Hepatic stellate cell (primary cell): ENCODE measurements around the gene KNSTRN.
A peak's percentile ranks its signal among the peaks of the same experiment; 100 is the strongest.

Source experiments
- DNase-seq: peaks from one replicate; pipeline ENCODE4 v3.0.0; 2011; ENCODE audit warnings: low spot score

The KNSTRN gene

DNA sequence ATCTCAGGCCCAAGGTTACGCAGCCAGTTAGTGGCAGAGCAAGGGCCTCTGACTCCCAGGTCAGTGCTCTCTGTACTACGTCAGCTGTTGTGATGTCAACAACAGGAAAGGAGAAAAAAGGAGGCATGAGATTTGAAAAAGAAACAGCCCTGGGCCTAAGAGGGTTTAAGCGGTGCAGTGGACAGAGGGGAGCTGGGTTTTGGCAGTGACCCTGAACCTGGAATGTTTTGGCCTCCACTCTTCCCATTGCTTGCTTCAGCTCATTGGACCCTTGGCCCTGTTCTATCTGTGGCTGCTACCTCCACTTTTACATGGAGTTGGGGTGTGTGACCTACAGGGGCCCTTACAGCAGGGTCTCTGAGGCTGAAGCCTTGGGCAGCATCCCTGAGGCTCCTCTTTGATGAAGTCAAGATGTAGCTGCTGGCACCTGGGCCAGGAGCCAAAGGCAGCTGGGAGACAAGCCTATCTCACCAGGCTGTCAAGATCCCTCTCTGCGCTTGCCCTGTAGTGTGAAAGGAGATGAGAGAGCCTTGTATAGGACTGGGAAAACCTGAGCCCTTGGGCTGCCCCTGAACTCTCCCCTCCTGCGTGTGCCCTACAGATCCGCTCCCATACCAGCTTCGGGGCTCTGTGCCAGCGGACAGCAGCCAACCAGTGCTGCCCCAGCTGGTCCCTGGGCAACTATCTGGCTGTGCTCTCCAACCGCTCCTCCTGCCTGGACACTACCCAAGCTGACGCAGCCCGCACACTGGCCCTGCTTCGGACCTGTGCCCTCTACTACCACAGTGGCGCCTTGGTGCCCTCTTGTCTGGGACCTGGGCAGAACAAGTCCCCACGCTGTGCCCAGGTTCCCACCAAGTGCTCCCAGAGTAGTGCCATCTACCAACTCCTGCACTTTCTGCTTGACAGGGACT lies 15.8 kb upstream of the KNSTRN start:
- no peak for DNase-seq

DNA sequence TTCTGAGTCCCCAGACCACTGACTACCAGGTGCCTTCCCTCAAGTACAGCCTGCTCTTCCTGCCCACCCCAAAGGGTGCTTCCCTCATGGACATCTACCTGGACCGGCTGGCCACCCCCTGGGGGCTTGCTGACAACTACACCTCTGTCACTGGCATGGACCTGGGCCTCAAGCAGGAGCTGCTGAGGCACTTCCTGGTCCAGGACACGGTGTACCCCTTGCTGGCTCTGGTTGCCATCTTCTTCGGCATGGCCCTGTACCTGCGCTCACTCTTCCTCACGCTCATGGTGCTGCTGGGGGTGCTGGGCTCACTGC lies 15.2 kb upstream of the KNSTRN start:
- DNase-seq, result no peak

DNA sequence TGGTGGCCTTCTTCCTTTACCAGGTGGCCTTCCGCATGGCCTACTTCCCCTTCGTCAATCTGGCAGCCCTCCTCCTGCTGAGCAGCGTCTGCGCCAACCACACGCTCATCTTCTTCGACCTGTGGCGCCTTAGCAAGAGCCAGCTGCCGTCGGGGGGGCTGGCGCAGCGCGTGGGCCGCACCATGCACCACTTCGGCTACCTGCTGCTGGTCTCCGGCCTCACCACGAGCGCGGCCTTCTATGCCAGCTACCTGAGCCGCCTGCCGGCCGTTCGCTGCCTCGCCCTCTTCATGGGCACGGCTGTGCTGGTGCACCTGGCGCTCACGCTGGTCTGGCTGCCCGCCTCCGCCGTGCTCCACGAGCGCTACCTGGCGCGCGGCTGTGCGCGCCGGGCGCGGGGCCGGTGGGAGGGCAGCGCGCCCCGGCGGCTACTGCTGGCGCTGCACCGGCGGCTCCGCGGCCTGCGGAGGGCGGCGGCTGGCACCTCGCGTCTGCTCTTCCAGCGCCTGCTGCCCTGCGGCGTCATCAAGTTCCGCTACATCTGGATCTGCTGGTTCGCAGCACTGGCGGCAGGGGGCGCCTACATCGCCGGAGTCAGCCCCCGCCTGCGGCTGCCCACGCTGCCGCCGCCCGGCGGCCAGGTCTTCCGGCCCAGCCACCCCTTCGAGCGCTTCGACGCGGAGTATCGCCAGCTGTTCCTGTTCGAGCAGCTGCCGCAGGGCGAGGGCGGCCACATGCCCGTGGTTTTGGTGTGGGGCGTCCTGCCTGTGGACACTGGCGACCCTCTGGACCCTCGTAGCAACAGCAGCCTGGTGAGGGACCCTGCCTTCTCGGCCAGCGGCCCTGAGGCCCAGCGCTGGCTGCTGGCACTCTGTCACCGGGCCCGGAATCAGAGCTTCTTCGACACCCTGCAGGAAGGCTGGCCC lies 14.6 kb upstream of the KNSTRN start:
- DNase-seq, result peak; percentile 90

DNA sequence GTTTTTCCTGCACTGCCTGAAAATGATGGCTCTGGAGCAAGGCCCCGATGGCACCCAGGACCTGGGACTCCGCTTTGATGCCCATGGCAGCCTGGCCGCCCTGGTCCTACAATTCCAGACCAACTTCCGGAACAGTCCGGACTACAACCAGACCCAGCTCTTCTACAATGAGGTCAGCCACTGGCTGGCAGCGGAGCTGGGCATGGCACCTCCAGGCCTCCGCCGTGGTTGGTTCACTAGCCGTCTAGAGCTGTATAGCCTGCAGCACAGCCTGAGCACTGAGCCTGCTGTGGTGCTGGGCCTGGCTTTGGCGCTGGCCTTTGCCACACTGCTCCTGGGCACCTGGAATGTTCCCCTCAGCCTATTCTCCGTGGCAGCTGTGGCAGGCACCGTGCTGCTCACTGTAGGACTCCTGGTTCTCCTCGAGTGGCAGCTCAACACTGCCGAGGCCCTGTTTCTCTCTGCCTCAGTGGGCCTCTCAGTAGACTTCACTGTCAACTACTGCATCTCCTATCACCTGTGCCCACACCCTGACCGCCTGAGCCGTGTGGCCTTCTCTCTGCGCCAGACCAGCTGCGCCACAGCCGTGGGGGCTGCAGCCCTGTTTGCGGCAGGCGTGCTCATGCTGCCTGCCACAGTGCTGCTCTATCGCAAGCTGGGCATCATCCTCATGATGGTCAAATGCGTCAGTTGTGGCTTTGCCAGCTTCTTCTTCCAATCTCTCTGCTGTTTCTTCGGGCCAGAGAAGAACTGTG lies 13.6 kb upstream of the KNSTRN start:
- no peak for DNase-seq

DNA sequence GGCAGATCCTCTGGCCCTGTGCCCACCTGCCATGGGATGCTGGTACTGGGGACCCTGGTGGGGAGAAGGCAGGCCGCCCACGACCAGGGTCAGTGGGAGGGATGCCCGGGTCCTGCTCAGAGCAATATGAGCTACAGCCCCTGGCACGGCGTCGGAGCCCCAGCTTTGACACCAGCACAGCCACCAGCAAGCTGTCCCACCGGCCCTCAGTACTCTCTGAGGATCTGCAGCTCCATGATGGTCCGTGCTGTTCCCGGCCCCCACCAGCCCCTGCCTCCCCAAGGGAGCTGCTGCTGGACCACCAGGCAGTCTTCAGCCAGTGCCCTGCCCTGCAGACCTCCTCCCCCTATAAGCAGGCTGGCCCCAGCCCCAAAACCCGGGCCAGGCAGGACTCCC lies 13.0 kb upstream of the KNSTRN start:
- no peak for DNase-seq

DNA sequence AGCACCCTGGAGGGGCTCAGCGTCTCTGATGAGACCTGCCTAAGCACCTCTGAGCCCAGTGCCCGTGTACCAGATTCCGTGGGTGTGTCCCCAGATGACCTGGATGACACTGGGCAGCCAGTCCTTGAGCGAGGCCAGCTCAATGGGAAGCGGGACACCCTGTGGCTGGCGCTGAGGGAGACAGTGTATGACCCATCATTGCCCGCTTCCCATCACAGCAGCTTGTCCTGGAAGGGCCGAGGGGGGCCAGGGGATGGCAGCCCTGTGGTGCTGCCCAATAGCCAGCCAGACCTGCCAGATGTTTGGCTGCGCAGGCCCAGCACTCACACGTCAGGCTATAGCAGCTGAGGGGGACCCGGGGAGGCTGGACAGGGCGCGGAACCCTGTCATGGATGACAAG lies 12.6 kb upstream of the KNSTRN start:
- DNase-seq, result no peak

DNA sequence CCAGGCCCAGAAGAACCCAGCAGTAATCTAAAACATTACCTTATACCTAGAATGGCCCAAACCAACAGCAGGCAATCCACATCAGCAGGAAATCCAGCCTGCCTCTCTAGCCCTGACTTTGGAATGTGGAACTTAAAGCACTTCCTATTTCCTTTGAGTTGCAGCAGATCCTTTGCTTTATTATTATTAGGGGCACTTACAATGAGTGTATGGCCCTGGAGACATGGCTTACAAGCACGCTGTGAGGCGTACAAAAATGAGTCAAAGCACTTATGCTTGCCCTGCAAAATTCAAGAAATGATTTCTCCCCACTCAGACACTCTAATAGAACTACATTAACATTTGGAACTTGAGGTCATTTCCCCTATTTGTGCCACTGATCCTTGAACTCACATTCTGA lies 9.5 kb upstream of the KNSTRN start:
- DNase-seq, result peak; percentile 59

DNA sequence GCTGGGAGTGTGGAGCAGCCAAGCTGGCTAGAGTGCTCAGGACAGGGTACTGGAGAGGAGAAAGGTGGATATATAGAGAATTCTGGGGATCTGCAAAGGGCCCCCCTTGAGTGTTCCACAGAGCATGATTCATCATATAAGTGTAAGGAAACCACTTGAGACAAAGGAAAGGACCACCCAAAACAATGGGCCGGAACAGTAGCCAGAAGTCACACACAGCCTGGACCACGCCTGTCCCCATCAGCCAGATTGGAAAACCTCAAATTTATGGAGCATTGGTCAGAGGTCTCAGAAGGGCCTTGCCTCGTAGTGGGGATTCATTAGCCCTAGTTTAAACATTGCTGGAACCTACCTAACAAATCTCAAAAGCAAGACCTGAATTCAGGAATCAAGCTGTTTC lies 4.9 kb upstream of the KNSTRN start:
- no peak for DNase-seq

DNA sequence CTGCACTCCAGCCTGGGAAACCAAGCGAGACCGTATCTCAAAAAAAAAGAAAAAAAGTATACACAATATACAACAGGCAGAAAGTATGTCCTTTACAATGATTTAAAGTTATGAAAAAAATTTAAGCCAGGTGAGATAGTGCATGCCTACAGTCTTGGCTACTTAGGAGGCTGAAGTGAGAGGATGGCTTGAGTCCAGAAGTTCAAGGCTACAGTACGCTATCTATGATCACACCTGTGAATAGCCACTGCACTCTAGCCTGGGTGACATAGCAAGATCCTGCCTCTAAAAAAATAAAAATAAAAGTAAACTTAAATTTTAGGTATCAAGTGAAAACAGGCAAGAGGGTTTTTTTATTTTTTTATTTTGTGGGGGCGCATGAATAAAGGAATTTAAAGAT lies 3.1 kb upstream of the KNSTRN start:
- no peak for DNase-seq

DNA sequence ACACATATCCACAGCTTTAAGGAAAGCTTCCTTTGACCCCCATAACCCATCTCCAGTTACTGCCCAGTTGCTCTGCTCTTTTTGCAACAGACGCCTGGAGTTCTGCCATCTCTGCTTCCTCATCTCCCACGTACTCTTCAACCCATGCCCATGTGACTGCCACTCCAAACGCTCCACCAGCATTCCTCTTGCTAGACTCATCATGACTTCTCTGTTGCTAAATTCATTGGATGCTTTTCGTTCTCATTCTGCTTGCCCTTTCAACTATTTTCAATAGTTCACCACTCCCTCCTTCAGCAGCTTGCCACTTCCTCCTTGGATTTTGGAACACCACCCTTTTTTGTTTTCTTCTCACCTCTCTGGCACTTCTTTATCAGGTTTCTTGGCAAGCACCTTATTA lies 2.7 kb upstream of the KNSTRN start:
- peak; percentile 94 for DNase-seq

DNA sequence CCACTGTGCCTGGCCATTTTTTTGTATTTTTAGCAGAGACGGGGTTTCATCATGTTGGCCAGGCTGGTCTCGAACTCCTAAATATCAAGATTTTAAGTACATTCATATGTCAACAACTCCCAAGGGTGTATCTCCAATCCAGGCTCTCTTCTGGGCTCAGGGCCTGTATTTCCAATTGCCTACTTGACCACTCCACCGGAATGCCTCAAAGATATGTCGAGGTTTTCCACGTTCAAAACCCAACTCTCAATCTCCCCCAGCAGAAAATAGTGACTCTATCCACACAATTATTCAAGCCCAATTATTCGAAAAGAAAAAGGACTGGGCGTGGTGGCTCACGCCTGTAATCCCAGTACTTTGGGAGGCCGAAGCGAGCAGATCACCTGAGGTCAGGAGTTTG lies 1.9 kb upstream of the KNSTRN start:
- no peak for DNase-seq

DNA sequence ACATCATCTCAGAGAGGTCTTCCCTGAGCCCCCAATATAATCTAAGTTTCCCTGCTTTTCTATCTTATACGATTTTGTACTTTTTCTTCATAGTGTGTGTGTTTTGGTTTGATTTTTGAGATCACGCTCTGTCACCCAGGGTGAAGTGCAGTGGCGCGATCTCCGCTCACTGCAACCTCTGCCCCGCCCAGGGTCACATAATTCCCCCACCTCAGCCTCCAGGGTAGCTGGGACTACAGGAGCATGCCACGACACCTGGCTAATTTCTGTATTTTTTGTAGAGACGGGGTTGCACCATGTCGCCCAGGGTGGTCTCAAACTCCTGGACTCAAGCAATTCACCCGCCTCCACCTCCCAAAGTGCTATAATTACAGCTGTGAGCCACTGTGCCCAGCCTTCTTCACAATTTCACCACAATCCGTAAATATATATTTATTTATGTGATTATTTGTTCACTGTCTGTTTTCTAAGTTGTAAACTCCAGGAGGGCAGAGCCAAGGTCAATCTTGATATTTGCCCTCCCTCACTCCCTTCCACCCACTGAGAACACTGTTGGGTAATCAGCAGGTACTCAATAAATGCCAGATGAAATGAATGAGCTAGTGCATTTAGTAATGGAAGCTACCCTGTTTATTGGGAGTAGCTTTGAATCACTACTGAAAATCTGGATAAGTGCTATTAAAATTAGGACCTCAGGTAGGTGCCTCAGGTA lies 547 bp upstream of the KNSTRN start:
- no peak for DNase-seq

DNA sequence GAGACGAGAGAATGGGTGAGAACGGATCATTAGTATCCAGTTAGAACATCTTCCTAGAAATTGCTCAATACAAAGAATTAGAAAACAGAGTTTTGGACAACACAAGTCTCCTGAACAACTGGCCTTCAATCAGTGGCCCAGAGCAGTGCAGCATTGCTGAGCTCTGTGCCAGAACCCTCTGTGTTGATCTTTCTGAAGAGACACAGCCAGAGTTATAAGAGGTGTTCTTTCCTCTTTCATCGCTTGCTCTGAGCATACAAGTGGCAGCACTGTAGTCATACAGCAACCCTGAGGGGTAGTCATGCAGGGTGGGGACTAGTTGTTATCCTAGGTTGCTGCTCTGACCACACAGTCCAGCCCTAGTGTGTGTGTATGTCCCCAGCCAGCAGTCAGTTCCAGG lies 4.0 kb downstream of the KNSTRN start:
- DNase-seq, result no peak

DNA sequence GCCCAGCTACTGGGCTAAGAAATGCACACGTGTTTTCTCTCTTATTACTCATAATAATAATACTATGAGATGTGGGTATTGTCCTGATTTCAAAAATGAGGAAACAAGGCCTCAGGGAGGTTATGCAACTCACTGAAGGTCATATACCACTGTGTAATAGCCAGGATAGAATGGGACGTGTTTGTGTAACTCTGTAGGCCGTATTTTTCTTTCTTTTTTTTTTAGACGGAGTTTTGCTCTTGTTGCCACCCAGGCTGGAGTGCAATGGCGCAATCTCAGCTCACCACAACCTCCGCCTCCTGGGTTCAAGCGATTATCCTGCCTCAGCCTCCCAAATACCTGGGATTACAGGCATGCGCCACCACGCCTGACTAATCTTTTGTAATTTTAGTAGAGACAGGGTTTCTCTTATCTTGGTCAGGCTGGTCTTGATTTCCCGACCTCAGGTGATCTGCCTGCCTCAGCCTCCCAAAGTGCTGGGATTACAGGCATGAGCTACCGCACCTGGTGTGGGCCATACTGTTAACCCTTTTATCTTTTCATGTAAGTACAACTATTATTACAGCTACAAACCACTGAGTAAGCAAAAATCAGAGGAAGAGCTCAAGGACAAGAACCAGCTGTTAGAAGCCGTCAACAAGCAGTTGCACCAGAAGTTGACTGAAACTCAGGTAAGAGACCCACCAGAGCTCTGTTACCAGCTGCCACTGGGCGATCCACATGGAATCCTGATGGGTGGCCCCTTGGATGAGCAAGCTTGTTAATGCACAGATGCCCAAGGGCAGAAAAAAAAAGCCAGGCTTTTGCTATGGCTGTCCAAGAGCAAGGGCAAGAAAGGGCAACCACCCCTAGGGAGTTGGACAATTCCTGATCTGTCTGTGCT lies 6.7 kb downstream of the KNSTRN start:
- DNase-seq, result no peak

DNA sequence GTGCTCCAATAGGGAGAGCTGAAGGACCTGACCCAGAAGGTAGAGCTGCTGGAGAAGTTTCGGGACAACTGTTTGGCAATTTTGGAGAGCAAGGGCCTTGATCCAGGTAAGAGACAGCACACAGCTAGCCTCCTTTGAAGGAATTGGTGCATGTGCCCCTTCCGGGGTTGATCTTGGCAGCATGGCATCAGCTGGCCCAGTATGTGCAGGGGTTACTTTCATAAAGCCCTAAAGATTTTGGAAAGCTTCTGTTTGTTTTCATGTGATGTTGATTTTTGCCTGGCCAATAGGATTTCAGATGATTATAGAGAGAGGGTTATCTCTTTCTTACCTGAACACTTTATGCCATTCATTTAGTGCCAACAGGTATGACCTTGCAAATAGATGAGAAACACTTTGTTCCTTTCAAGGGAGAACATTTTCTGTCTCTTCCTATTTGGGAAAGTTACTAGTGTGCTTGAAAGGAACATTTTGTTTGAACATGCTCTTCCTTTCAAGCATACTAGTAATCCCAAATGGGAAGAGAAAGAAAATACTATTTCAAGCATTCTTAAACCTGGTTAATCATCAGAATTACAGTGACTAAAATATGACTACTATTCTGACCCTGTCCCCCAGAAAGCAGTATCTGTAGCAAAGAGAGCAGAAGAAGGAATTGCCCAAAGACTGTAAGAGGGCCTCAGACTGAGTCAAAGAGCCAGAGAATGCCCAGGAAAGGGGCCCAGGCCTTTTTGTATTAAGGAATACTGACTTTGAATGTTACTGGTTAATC lies 7.5 kb downstream of the KNSTRN start:
- no peak for DNase-seq

DNA sequence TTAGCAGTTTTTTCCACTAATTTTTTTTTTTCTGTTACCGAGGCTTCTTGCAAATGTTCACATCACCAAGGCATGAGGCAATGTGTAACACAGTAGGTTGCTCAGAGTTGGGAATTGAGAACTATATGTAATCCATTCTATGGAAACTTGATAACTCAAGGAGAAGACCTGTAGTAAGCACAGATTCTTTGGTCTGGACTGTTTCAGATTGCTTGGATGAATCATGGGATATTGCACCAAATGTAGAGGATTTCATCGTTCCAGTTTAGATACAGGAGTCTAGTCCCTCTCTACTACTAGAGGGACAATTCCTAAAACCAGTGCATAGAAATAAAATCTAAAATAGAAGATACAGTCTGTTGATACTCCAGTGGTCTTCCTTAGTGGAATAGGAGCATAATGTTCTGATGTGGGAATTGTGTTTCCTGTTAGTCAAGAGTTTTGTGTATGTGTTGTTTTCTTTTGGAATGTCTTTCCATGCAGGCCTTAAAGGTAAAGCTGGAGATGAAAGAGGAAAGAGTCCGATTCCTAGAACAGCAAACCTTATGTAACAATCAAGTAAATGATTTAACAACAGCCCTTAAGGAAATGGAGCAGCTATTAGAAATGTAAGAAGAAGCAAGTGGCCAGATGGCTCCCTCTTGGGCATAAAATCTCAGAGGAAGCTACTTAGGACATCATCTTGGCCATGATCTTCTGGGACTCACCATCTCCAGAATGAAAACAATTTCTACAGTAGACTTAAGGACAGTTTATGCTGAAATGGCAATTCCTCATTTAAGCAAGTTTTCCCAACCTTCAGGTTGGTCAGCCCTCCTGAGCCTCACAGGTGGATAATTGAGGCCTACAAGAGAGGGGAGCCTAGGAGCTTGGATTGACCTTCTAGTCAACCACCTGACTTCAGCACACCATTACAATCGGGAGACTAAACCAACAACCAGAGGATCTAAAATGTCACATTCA lies 10.7 kb downstream of the KNSTRN start:
- no peak for DNase-seq

DNA sequence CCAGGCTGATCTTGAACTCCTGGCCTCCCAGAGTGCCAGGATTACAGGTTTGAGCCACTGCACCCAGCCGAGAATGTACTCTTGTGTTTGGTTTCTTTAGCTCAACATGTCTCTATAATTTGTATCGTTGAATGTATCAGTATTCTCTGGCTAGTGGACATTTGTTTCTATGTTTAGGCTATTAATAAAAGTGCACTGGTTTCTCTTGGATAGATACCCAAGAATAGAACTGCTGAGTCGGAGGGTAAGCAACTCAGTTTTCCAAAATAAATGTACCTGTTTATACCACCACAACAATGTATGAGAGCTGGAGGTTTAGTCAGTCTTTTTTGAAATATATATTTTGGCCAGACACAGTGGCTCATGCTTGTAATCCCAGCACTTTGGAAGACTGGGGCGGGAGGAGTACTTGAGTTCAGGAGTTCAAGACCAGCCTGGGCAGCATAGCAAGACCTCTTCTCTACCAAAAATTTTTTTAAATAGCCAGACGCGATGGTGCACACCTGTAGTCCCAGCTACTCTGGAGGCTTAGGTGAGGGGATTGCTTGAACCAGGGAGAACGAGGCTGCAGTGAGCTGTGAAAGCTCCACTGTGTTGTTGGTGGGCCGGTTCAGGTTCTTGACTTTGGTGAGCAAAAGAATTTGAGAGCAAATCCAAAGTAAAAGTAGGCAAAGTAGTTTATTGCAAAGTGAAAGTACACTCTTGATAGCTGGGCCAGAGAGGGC lies 15.3 kb downstream of the KNSTRN start:
- no peak for DNase-seq

DNA sequence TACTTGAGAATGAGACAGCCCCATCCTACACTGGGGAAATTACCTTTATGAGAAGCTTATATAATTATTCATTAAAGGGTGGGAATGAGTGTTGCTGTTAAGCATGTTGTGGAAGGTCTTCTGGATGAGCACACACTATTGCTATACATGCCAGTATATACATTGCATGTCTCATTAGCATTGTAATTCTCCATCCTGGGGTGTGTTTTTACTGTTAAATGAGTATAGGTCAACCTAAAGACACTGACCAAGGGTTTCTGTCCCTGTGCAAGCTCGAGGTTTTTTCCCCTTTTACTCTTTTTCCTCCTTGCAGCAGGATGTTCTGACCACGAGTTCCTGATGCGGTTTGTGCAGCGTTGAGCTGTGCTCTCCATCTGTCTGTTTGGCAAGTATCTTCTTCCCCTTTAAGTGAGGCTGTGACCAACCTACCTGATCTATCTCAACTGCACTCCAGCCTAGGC lies 15.9 kb downstream of the KNSTRN start:
- no peak for DNase-seq
